ENCODE results near the gene PTH2R. TPM values are rescaled to one million over a fixed set of nuclear protein-coding genes. Genes with fewer than 3 reads are reported as not detected.

The PTH2R gene
- total and polyA plus RNA-seq, 2 experiments from 2014 or later, result 0.18 to 0.38 TPM

GRCh38 chr2:208493186-208493585 lies 86.6 kb downstream of the PTH2R start:
- Histone ChIP-seq H3K4me2 (no peak overlapping the region), H3K4me3 (no peak overlapping the region), H3F3A (replicated peaks; ENCODE audit: low read depth) (no peaks in the 10 kb centered on the region), H3K36me3 (ENCODE audit: insufficient read depth) (no peaks in the 10 kb centered on the region), H3K27ac (ENCODE audit: low read depth) (no peak overlapping the region), H3K4me1 (ENCODE audit: insufficient read depth) (peaks cover 13% of the 10 kb centered on the region), H3K9me2 (ENCODE audit: insufficient read depth) (no peaks in the 10 kb centered on the region), H3K27me3 (ENCODE audit: insufficient read depth) (no peaks in the 10 kb centered on the region), H2AFZ (no peak overlapping the region), H4K20me1 (replicated peaks; ENCODE audit: insufficient read depth) (no peaks in the 10 kb centered on the region), H3K79me2 (replicated peaks; ENCODE audit: insufficient read depth) (no peaks in the 10 kb centered on the region)
- Mint-ChIP-seq H3K9me3 (no peaks in the 10 kb centered on the region), H3K27ac (no peak overlapping the region), H3K4me3 (no peak overlapping the region), H3K4me1 (peaks cover 12% of the 10 kb centered on the region), H3K36me3 (ENCODE audit: low read depth) (no peaks in the 10 kb centered on the region), H3K27me3 (ENCODE audit: insufficient read depth, low read depth, poor library complexity) (no peaks in the 10 kb centered on the region)
- DNase-seq (ENCODE audit: low spot score), result no peak
- 0 out of 4 replicates have a peak, but pooled peaks of 1 of the 2 experiments have one; percentile 3 for TF ChIP-seq CTCF (conservative IDR thresholded peaks at IDR 0.05; ENCODE audit: low read depth in 2 of 2)
- TF ChIP-seq EZH2phosphoT487 (IDR thresholded peaks at IDR 0.05; ENCODE audit: unreplicated experiment), result no peak
- no peak; the same call in 2 of the 3 replicates for ATAC-seq

GRCh38 chr2:208496129-208496528 lies 89.5 kb downstream of the PTH2R start:
- no peaks in the 10 kb centered on the region for H3K27me3 ChIP-seq (ENCODE audit: insufficient read depth)
- no peak overlapping the region for H3K27ac ChIP-seq (ENCODE audit: low read depth)
- TF ChIP-seq CTCF (conservative IDR thresholded peaks at IDR 0.05; ENCODE audit: low read depth in 2 of 2), result no peak
- TF ChIP-seq POLR2AphosphoS5 (IDR thresholded peaks at IDR 0.05; ENCODE audit: low read depth), result no peak
- no peak for TF ChIP-seq ETS1 (IDR thresholded peaks at IDR 0.05)
- no peak for TF ChIP-seq NANOG (IDR thresholded peaks at IDR 0.05; ENCODE audit: borderline replicate concordance)
- TF ChIP-seq JUNB (IDR thresholded peaks at IDR 0.05; ENCODE audit: unreplicated experiment), result no peak
- TF ChIP-seq REST (IDR thresholded peaks at IDR 0.05; ENCODE audit: unreplicated experiment), result no peak
- no peak for TF ChIP-seq STAT1 (IDR thresholded peaks at IDR 0.05; ENCODE audit: unreplicated experiment)
- no peak for TF ChIP-seq EZH2phosphoT487 (IDR thresholded peaks at IDR 0.05; ENCODE audit: unreplicated experiment)

More at GRCh38 chr2:208496129-208496528, 89.5 kb downstream of the PTH2R start:
- H3K4me1 Mint-ChIP-seq, result peaks cover 12% of the 10 kb centered on the region
- no peaks in the 10 kb centered on the region for H3K36me3 Mint-ChIP-seq (ENCODE audit: low read depth)
- Histone ChIP-seq H2AFZ (no peak overlapping the region), H3K4me3 (no peak overlapping the region), H3K4me1 (ENCODE audit: insufficient read depth) (peaks cover 13% of the 10 kb centered on the region), H3K4me2 (no peak overlapping the region), H3K36me3 (ENCODE audit: insufficient read depth) (no peaks in the 10 kb centered on the region), H3K9me2 (ENCODE audit: insufficient read depth) (no peaks in the 10 kb centered on the region), H3F3A (replicated peaks; ENCODE audit: low read depth) (no peaks in the 10 kb centered on the region), H3K79me2 (replicated peaks; ENCODE audit: insufficient read depth) (no peaks in the 10 kb centered on the region), H4K20me1 (replicated peaks; ENCODE audit: insufficient read depth) (no peaks in the 10 kb centered on the region)
- ATAC-seq, result peak; percentile 80
- H3K9me3 Mint-ChIP-seq, result no peaks in the 10 kb centered on the region
- no peak overlapping the region for H3K4me3 Mint-ChIP-seq
- H3K27ac Mint-ChIP-seq, result peak overlapping the region; percentile 55; the same call in 1 of the 2 replicates
- DNase-seq (ENCODE audit: low spot score), result peak; percentile 29
- no peaks in the 10 kb centered on the region for H3K27me3 Mint-ChIP-seq (ENCODE audit: insufficient read depth, low read depth, poor library complexity)

Data from GM23338 (cell line).